Ecto neural progenitor cell (in vitro differentiated cells): ENCODE results near the gene FOXQ1.
"Not testable (repeated sequence)": the region's sequence is repeated elsewhere in the genome, so short reads cannot be mapped to it uniquely, and the experiment has no call there.

Experiments used
- DNase-seq: peaks from one replicate; pipeline ENCODE4 v3.0.0-alpha.2; 2018; ENCODE audit warnings: low spot score

The FOXQ1 gene

GRCh38 chr6:1322156-1322555, 10.3 kb downstream of the FOXQ1 start:
- no peak for DNase-seq

GRCh38 chr6:1322696-1323219, 10.9 kb downstream of the FOXQ1 start:
- DNase-seq: no peak

GRCh38 chr6:1324936-1325335, 13.0 kb downstream of the FOXQ1 start:
- no peak for DNase-seq

- DNase-seq: no peak
Measured at GRCh38 chr6:1325461-1326309, 13.8 kb downstream of the FOXQ1 start.

- no peak for DNase-seq
Measured at GRCh38 chr6:1326535-1327121, 14.7 kb downstream of the FOXQ1 start.

GRCh38 chr6:1327630-1328029, 15.7 kb downstream of the FOXQ1 start:
- DNase-seq: no peak

- DNase-seq: no peak
Measured at GRCh38 chr6:1328129-1328800, 16.4 kb downstream of the FOXQ1 start.

- no peak for DNase-seq
Measured at GRCh38 chr6:1329708-1330107, 17.8 kb downstream of the FOXQ1 start.

- no peak for DNase-seq
Measured at GRCh38 chr6:1334684-1335083, 22.8 kb downstream of the FOXQ1 start.

GRCh38 chr6:1335367-1336037, 23.6 kb downstream of the FOXQ1 start:
- DNase-seq: no peak

GRCh38 chr6:1336246-1336843, 24.4 kb downstream of the FOXQ1 start:
- DNase-seq: no peak

- no peak for DNase-seq
Measured at GRCh38 chr6:1337791-1338190, 25.9 kb downstream of the FOXQ1 start.

GRCh38 chr6:1346101-1346500, 34.2 kb downstream of the FOXQ1 start:
- DNase-seq: no peak

- no peak for DNase-seq
Measured at GRCh38 chr6:1346558-1347091, 34.7 kb downstream of the FOXQ1 start.

GRCh38 chr6:1347161-1347560, 35.3 kb downstream of the FOXQ1 start:
- DNase-seq: no peak

- DNase-seq: no peak
Measured at GRCh38 chr6:1348675-1349074, 36.8 kb downstream of the FOXQ1 start.

- no peak for DNase-seq
Measured at GRCh38 chr6:1349655-1350054, 37.8 kb downstream of the FOXQ1 start.

GRCh38 chr6:1351381-1352008, 39.6 kb downstream of the FOXQ1 start:
- DNase-seq: no peak

- not testable (repeated sequence) for DNase-seq
Measured at GRCh38 chr6:1355068-1355467, 43.2 kb downstream of the FOXQ1 start.

- DNase-seq: not testable (repeated sequence)
Measured at GRCh38 chr6:1361717-1362116, 49.8 kb downstream of the FOXQ1 start.

- no peak for DNase-seq
Measured at GRCh38 chr6:1362643-1363042, 50.7 kb downstream of the FOXQ1 start.
